RPMI7951 (cell line): ENCODE measurements around the gene CXCR4. TPM values are rescaled to one million over a fixed set of nuclear protein-coding genes. Genes with fewer than 3 reads are reported as not detected.

Source experiments
- DNase-seq: peaks from one replicate; pipeline ENCODE4 v3.0.0-alpha.2; 2012; ENCODE audit warnings: low read depth
- total RNA-seq: library from RNA; depleted of rRNA; stranded (reverse); fragments of >200 nt; shearing (Covaris generic); gene quantifications from 2 replicates; pipeline ENCODE4 v1.2.3, GENCODE V29; 2014

Gene CXCR4
- total RNA-seq, 1 experiment from 2014 or later = not detected

- DNase-seq = no peak
These were observed 14.2 kb upstream of the CXCR4 start for GRCh38 chr2:136131961-136132824.

- DNase-seq = no peak
These were observed 13.6 kb upstream of the CXCR4 start for GRCh38 chr2:136131484-136131960.

GRCh38 chr2:136130511-136130910 lies 12.6 kb upstream of the CXCR4 start:
- DNase-seq = no peak

GRCh38 chr2:136130045-136130444 lies 12.1 kb upstream of the CXCR4 start:
- DNase-seq = no peak

- no peak for DNase-seq
These were observed 11.7 kb upstream of the CXCR4 start for GRCh38 chr2:136129601-136130000.

- DNase-seq = no peak
These were observed 11.0 kb upstream of the CXCR4 start for GRCh38 chr2:136128905-136129304.

GRCh38 chr2:136128366-136128765 lies 10.4 kb upstream of the CXCR4 start:
- DNase-seq = no peak

GRCh38 chr2:136127356-136127755 lies 9.4 kb upstream of the CXCR4 start:
- DNase-seq = no peak

- DNase-seq = no peak
These were observed 8.5 kb upstream of the CXCR4 start for GRCh38 chr2:136126421-136126926.

GRCh38 chr2:136126021-136126420 lies 8.1 kb upstream of the CXCR4 start:
- DNase-seq = no peak

GRCh38 chr2:136125236-136125635 lies 7.3 kb upstream of the CXCR4 start:
- DNase-seq = no peak

GRCh38 chr2:136124805-136125204 lies 6.9 kb upstream of the CXCR4 start:
- no peak for DNase-seq

- no peak for DNase-seq
These were observed 4.7 kb upstream of the CXCR4 start for GRCh38 chr2:136122661-136123060.

- DNase-seq = no peak
These were observed 3.4 kb upstream of the CXCR4 start for GRCh38 chr2:136121204-136121910.

- no peak for DNase-seq
These were observed 2.0 kb upstream of the CXCR4 start for GRCh38 chr2:136119717-136120675.

GRCh38 chr2:136118819-136119716 lies 1.1 kb upstream of the CXCR4 start:
- no peak for DNase-seq

- no peak for DNase-seq
These were observed 533 bp downstream of the CXCR4 start for GRCh38 chr2:136117391-136117841.

- DNase-seq = no peak
These were observed 1.0 kb downstream of the CXCR4 start for GRCh38 chr2:136116813-136117390.

GRCh38 chr2:136116151-136116812 lies 1.7 kb downstream of the CXCR4 start:
- no peak for DNase-seq
